ENCODE data around the gene GPNMB. TPM values are rescaled to one million over a fixed set of nuclear protein-coding genes. Genes with fewer than 3 reads are reported as not detected.
"Not testable (repeated sequence)": the region's sequence is repeated elsewhere in the genome, so short reads cannot be mapped to it uniquely, and the experiment has no call there.

Gene GPNMB
- polyA plus RNA-seq, 1 experiment: 54.5 TPM

DNA sequence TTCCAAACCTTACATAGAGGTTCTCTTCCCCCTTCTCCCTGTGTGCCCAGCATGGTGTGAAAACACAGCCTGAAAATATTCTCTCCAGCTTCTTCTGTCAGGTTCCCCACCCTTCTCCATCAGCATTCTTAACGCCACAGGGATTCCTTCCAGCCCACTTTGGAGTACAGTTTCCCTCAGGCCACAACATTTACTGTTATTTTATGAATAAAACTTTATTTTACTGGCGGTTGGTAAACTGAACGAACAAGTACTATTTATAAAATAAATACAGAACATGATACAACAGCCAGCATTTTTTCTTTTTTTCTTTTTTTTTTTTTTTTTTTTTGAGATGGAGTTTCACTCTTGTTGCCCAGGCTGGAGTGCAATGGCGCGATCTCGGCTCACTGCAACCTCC is 31.6 kb upstream of the GPNMB start:
- POLR2A ChIA-PET: interaction anchor here (0.7 kb wide), 1 partner anchor 145 kb away, joined by 6 read pairs; no protein-coding TSS in a partner anchor
- Histone ChIP-seq H3K36me3 (ENCODE audit: control insufficient read depth, insufficient read depth, low read length) (no peaks in the 10 kb centered on the region), H3K27me3 (ENCODE audit: control insufficient read depth, insufficient read depth, low read length) (0 out of 2 replicates have a peak, but pooled peaks cover 1% of the 10 kb centered on the region), H3K4me3 (ENCODE audit: low read depth, low read length) (no peak overlapping the region)
- CTCF ChIA-PET: no interaction called here
- TF ChIP-seq, protein P1, sequence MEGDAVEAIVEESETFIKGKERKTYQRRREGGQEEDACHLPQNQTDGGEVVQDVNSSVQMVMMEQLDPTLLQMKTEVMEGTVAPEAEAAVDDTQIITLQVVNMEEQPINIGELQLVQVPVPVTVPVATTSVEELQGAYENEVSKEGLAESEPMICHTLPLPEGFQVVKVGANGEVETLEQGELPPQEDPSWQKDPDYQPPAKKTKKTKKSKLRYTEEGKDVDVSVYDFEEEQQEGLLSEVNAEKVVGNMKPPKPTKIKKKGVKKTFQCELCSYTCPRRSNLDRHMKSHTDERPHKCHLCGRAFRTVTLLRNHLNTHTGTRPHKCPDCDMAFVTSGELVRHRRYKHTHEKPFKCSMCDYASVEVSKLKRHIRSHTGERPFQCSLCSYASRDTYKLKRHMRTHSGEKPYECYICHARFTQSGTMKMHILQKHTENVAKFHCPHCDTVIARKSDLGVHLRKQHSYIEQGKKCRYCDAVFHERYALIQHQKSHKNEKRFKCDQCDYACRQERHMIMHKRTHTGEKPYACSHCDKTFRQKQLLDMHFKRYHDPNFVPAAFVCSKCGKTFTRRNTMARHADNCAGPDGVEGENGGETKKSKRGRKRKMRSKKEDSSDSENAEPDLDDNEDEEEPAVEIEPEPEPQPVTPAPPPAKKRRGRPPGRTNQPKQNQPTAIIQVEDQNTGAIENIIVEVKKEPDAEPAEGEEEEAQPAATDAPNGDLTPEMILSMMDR (IDR thresholded peaks at IDR 0.05; ENCODE audit: insufficient read depth, low read depth, low read length): no peak
- DNase-seq (ENCODE audit: low read depth): no peak

DNA sequence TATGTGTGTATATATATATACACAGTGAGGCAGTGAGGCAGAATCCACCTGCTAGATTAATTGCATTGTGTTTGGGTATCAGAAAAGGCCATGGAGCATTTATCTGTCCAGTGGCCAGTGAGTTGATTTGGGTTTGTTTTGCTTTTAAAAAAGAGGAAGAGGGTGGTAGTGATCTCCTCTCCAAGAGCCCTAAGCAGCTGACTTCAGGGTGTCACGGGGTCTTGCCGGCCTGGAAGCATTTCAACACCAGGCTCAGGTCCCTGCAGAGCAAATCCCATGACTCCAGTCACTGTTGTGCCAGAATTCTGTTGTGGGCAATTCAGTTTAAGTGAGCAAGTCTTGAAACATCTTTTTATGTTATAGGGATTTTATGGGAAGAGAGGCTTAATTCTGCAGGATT is 30.6 kb upstream of the GPNMB start:
- DNase-seq (ENCODE audit: low read depth): no peak
- H3K27me3 ChIP-seq (ENCODE audit: control insufficient read depth, insufficient read depth, low read length): no peaks in the 10 kb centered on the region; the same call in none of the 2 replicates
- TF ChIP-seq, protein P1 (IDR thresholded peaks at IDR 0.05; ENCODE audit: insufficient read depth, low read depth, low read length): no peak
- ChIA-PET CTCF (no interaction called here), POLR2A (no interaction called here)
- H3K4me3 ChIP-seq (ENCODE audit: low read depth, low read length): no peak overlapping the region
- H3K36me3 ChIP-seq (ENCODE audit: control insufficient read depth, insufficient read depth, low read length): no peaks in the 10 kb centered on the region

DNA sequence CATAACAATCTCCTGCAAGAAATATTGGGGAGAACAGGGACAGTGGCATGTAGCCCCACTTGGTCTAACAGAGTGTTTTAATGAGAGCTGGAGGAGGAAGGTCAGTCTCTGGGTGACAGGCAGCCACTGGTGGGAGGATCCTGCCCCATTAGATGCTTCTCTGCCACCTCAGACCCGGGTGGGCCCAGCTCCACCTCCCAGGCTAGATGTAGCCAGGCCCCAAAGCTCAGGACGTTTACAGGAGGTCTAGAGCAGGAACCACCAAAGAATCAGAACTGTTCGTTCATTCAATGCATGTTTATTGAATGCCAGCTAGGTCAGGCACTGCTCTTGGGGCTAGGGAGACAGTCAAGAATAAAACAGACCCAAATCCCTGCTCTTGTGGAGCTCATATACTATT is 28.4 kb upstream of the GPNMB start:
- Histone ChIP-seq H3K27me3 (ENCODE audit: control insufficient read depth, insufficient read depth, low read length) (no peaks in the 10 kb centered on the region; the same call in none of the 2 replicates), H3K36me3 (ENCODE audit: control insufficient read depth, insufficient read depth, low read length) (no peaks in the 10 kb centered on the region), H3K4me3 (ENCODE audit: low read depth, low read length) (no peak overlapping the region)
- DNase-seq (ENCODE audit: low read depth): no peak
- TF ChIP-seq, protein P1 (IDR thresholded peaks at IDR 0.05; ENCODE audit: insufficient read depth, low read depth, low read length): no peak
- POLR2A ChIA-PET: no interaction called here
- CTCF ChIA-PET: interaction anchor here (0.9 kb wide), 1 partner anchor 8 kb away, joined by 3 read pairs; no protein-coding TSS in a partner anchor

DNA sequence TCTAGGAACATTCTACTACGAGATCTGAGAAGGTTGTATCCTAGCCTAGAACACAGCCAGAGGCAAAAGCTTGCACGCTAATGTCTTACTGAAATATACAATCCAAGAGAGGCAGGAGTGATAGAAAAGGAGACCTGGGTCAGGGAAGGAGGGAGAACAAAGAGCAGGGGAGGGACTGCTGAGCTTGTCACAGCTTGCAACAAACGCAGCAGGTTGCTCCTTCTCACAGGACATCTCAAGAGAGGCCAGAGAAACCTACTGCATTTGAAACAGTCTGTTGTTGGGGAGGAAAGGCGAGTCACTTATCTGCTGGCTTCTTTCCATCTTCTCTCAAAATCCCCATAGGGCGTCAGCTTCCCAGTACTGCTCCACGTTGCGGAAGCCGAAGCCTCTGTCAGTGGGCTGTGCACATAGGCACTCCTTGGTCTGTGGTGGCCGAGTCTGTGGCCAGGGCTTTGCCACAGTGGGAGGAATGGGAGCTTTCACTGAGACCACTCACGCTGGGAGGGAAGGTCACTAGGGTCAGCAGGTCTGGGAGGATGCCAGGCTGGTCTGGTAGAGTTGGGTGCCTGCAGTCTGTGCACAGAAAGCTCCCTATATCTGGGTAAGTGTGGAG is 25.8 kb upstream of the GPNMB start:
- no peak for DNase-seq (ENCODE audit: low read depth)
- TF ChIP-seq, protein P1 (IDR thresholded peaks at IDR 0.05; ENCODE audit: insufficient read depth, low read depth, low read length): no peak
- no peaks in the 10 kb centered on the region for H3K36me3 ChIP-seq (ENCODE audit: control insufficient read depth, insufficient read depth, low read length)
- H3K27me3 ChIP-seq (ENCODE audit: control insufficient read depth, insufficient read depth, low read length): no peaks in the 10 kb centered on the region; the same call in none of the 2 replicates
- no peak overlapping the region for H3K4me3 ChIP-seq (ENCODE audit: low read depth, low read length)
- ChIA-PET POLR2A (no interaction called here), CTCF (no interaction called here)

DNA sequence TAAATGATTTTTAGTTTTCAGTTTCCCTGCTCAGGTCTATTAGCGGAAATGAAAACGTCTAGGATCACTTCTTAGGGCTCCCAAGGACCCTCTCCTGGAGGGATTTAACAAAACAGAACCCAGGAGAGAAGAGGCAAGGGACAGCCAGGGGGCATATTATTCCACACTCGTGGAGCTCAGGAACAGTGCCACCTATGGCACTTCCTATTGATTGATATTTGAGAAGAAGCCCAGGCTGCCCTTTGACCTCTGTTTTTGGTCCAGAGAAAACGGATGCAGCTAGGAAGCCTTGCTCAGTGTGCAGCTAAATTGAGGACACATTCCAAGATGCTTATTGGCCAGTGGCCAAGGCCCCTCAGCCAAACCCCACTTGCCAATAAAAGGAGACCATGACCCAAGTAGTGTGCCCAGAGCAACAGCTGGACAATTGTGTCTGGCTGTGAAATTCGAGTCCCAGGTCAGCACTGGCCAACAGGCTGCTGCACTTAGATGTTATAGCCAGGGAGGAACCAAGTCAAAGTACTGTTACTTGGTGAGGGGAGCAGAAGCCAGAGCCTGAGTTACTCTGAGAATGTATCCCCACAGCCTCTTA is 24.0 kb upstream of the GPNMB start:
- no peak overlapping the region for H3K4me3 ChIP-seq (ENCODE audit: low read depth, low read length)
- H3K27me3 ChIP-seq (ENCODE audit: control insufficient read depth, insufficient read depth, low read length): no peaks in the 10 kb centered on the region; the same call in none of the 2 replicates
- no peaks in the 10 kb centered on the region for H3K36me3 ChIP-seq (ENCODE audit: control insufficient read depth, insufficient read depth, low read length)
- ChIA-PET CTCF (interaction anchor here (0.9 kb wide), 1 partner anchor 137 kb away, joined by 3 read pairs; no protein-coding TSS in a partner anchor), POLR2A (no interaction called here)
- no peak for DNase-seq (ENCODE audit: low read depth)
- TF ChIP-seq, protein P1 (IDR thresholded peaks at IDR 0.05; ENCODE audit: insufficient read depth, low read depth, low read length): no peak

DNA sequence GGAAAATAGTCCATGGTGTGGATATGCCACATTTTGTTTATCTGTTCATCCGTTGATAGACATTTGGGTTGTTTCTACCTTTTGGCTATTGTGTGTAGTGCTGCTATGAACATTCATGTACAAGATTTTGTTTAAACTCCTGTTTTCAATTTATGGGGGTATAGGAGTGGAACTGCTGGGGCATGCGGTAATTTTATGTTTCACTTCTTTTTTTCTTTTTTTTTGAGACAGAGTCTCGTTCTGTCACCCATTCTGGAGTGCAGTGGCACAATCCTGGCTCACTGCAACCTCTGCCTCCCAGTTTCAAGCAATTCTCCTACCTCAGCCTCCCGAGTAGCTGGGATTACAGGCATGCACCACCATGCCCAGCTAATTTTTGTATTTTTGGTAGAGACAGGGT is 22.2 kb upstream of the GPNMB start:
- DNase-seq (ENCODE audit: low read depth); POLR2A ChIA-PET; H3K36me3 ChIP-seq (ENCODE audit: control insufficient read depth, insufficient read depth, low read length); H3K27me3 ChIP-seq (ENCODE audit: control insufficient read depth, insufficient read depth, low read length); H3K4me3 ChIP-seq (ENCODE audit: low read depth, low read length); CTCF ChIA-PET: not testable (repeated sequence)
